Measurements from ENCODE around the gene WWC2. TPM values are rescaled to one million over a fixed set of nuclear protein-coding genes. Genes with fewer than 3 reads are reported as not detected.

Gene WWC2
- total RNA-seq, 1 experiment from 2014 or later: 39.1 TPM

GRCh38 chr4:183300070-183300469 lies 201.0 kb downstream of the WWC2 start:
- intact Hi-C loops (cut with micrococcal nuclease): no loop called here
- DNase-seq (ENCODE audit: low read depth, low spot score) (no peak), ATAC-seq (no peak)
- CTCF ChIA-PET: no interaction called here
- Histone ChIP-seq H3K36me3 (ENCODE audit: control insufficient read depth in 1 of 2, insufficient read depth in 2 of 2, low read length in 2 of 2) (no peaks in the 10 kb centered on the region; a peak in 1 of 4 replicates), H3K4me1 (ENCODE audit: control insufficient read depth in 1 of 2, insufficient read depth in 2 of 2, low read length in 2 of 2) (peaks cover 0 to 11% of the 10 kb centered on the region in 2 experiments; a peak in 1 of 4 replicates), H3K9me2 (ENCODE audit: insufficient read depth) (no peaks in the 10 kb centered on the region), H3K4me3 (replicated peaks in 1 of 2; ENCODE audit: low read depth in 1 of 2, low read length in 2 of 2) (no peak overlapping the region), H3K27me3 (ENCODE audit: insufficient read depth, low read length) (no peaks in the 10 kb centered on the region), H3K4me2 (ENCODE audit: low read length) (no peak overlapping the region), H4K20me1 (ENCODE audit: insufficient read depth) (no peaks in the 10 kb centered on the region), H3K9me3 (ENCODE audit: control insufficient read depth in 1 of 2, insufficient read depth in 1 of 2, low read depth in 1 of 2, low read length in 2 of 2) (no peaks in the 10 kb centered on the region), H3K27ac (ENCODE audit: low read depth, low read length) (no peak overlapping the region), H2AFZ (ENCODE audit: low read depth, low read length, poor library complexity, severe bottlenecking) (no peak overlapping the region), H3K9ac (ENCODE audit: low read length) (no peak overlapping the region), H3K79me2 (ENCODE audit: insufficient read depth, low read length) (no peaks in the 10 kb centered on the region)
- no TSS peak for BruUV-seq (replicated peaks)
- RAD21 ChIA-PET (ENCODE audit: low non-redundant PET in 1 of 2, low total read pairs in 2 of 2, uncharacterized antibody in 2 of 2, unreplicated experiment in 2 of 2): no interaction called here
- POLR2A ChIA-PET: no interaction called here
- TF ChIP-seq YY1 (IDR thresholded peaks at IDR 0.05; ENCODE audit: extremely low read depth, insufficient replicate concordance, low read depth, low read length): no peak
- TF ChIP-seq RAD21 (IDR thresholded peaks at IDR 0.05; ENCODE audit: low read depth): no peak
- TF ChIP-seq JUND (IDR thresholded peaks at IDR 0.05): no peak
- TF ChIP-seq POLR2A (IDR thresholded peaks at IDR 0.05; ENCODE audit: borderline replicate concordance, extremely low read depth, insufficient read depth, insufficient read length): no peak
- no peak for TF ChIP-seq SRF (IDR thresholded peaks at IDR 0.05; ENCODE audit: low read depth)
- TF ChIP-seq, protein P1, sequence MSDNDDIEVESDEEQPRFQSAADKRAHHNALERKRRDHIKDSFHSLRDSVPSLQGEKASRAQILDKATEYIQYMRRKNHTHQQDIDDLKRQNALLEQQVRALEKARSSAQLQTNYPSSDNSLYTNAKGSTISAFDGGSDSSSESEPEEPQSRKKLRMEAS (IDR thresholded peaks at IDR 0.05): no peak
- no peak for TF ChIP-seq POLR2AphosphoS5 (IDR thresholded peaks at IDR 0.05; ENCODE audit: low read depth, low read length)
- TF ChIP-seq CTCF (IDR thresholded peaks at IDR 0.05 in 2 of 3, conservative IDR thresholded peaks at IDR 0.05 in 1 of 3; ENCODE audit: borderline replicate concordance in 1 of 3, insufficient read depth in 1 of 3, low read depth in 2 of 3, low read length in 2 of 3): no peak
- TF ChIP-seq TCF7L2 (IDR thresholded peaks at IDR 0.05; ENCODE audit: borderline replicate concordance, extremely low read depth, insufficient read depth, insufficient read length): no peak
- no peak for TF ChIP-seq SIN3A (IDR thresholded peaks at IDR 0.05; ENCODE audit: low read depth)
- no peak for TF ChIP-seq FOSL1 (IDR thresholded peaks at IDR 0.05; ENCODE audit: low read depth)
- TF ChIP-seq SP1 (IDR thresholded peaks at IDR 0.05; ENCODE audit: low read depth): no peak
- no peak for TF ChIP-seq ELF1 (IDR thresholded peaks at IDR 0.05; ENCODE audit: borderline replicate concordance, low read depth)
- TF ChIP-seq EGR1 (IDR thresholded peaks at IDR 0.05; ENCODE audit: low read depth): no peak
